A673 (cell line): ENCODE measurements around the gene SLC39A2.

Source experiments
- CTCF ChIP-seq: fragments of 300-800, 200-600 bp; sonication (generic); conservative IDR thresholded peaks from 2 replicates; pipeline ENCODE4 v1.5.1; 2017; ENCODE audit warnings: low read depth, mild to moderate bottlenecking, antibody characterized with exemption, low read length, moderate library complexity, mixed read lengths
- EZH2 ChIP-seq: fragments of 200-600 bp; sonication (generic); IDR thresholded peaks from 2 replicates; pipeline ENCODE4 v1.6.1; 2017; ENCODE audit warnings: borderline replicate concordance, low read depth, mild to moderate bottlenecking, mixed read lengths, antibody characterized with exemption, low read length; ENCODE audit not compliant: poor library complexity, severe bottlenecking

- TF ChIP-seq CTCF (no peak), EZH2 (no peak)
These were observed 29.8 kb upstream of the SLC39A2 start for GRCh38 chr14:20969336-20969735.
